NCI-H2171 treated with DMSO at 0.1 percent for 48 hours (cell line): ENCODE measurements around the gene FCMR.
A peak's percentile ranks its signal among the peaks of the same experiment; 100 is the strongest.
"Not testable (repeated sequence)": the region's sequence is repeated elsewhere in the genome, so short reads cannot be mapped to it uniquely, and the experiment has no call there.

Experiments used
- DNase-seq: peaks from one replicate; lab custom pipeline; 2025; lab: John Stamatoyannopoulos, UW

Gene FCMR

GRCh38 chr1:206875752-206876377, 45.9 kb downstream of the FCMR start:
- DNase-seq = no peak

GRCh38 chr1:206873603-206874188, 48.0 kb downstream of the FCMR start:
- DNase-seq = no peak

DNA sequence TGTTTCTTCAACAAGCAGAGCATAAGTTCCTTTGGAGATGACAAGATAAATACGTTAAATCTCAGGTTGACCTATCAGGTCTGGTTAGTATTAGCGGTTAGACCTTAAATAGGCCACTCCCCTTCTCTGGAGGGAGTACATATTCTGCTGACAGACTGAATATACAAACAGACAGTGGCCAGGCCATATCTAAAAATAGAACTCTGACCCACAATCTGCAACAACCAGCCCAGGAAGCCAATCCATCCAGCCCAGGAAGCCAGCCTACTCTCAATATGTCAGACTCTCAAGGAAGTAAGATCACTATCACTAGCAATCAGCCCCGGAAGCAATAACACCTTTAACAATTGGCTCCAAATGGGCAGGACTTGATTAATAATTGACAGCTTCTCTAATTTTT, 49.6 kb downstream of the FCMR start:
- DNase-seq = no peak

DNA sequence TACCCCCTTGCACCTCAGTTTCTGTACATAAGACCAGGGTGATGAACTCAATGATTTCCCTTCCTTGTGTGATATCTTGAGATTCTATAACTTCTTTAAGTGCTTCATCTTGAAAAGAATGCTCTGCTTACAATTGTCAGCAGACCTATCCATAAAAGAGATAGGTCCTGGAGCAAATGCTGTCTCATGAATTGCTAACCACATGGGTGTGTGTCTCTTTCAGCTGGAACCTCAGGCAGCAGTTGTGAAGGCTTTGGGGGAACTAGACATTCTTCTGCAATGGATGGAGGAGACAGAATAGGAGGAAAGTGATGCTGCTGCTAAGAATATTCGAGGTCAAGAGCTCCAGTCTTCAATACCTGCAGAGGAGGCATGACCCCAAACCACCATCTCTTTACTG, 53.5 kb downstream of the FCMR start:
- DNase-seq = no peak

- no peak for DNase-seq
Measured at GRCh38 chr1:206867716-206868115, 54.0 kb downstream of the FCMR start.

- DNase-seq = no peak
Measured at GRCh38 chr1:206867239-206867638, 54.5 kb downstream of the FCMR start.

DNA sequence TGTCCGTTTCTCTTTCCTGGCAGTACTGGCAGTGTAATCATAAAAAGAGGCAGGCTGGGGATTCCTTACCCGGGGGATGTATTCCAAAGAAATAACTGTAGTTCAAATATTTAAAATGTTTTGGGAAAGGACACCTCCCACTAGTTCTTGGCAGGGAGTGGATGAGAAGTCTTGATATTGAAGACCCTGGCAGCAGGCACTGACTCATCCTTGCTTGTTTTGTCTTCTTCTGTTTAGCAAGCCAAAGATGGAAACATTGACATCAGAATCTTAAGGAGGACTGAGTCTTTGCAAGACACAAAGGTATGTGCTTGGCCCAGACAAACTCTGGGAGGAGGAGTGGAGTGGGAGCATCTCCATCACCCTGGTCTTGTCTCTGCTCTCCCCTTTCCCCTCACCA, 55.7 kb downstream of the FCMR start:
- DNase-seq = no peak

GRCh38 chr1:206864939-206865671, 56.6 kb downstream of the FCMR start, which contains the start of gene IL20:
IL20 (plus strand) TSS chr1:206865623; CDS start chr1:206865853, 230 bp downstream.
- peak; percentile 38 for DNase-seq

- DNase-seq = no peak
Measured at GRCh38 chr1:206863266-206863665, 58.5 kb downstream of the FCMR start.

GRCh38 chr1:206860165-206860564, 61.6 kb downstream of the FCMR start:
- no peak for DNase-seq

DNA sequence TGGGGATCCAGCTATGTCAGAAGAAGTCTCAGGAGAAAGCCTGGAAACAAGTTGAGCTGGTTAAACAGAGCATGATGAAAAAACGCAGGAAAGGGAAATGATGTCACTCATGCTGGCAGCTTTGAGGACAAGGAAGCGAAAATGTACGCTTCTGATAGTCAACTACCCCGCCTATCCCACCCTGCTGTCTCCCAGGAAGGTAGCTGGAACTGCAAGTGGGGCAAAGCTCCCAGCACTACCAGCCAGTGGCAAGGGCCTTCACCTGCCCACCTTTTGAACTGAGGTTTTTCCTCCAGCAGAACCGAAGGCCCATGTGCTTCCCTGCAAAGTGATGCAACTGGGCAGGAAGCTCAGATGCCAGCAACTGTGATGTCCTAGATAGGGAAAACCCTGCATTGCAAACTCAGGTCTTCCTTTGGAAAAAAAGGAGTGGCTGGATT, 62.6 kb downstream of the FCMR start:
- no peak for DNase-seq

DNA sequence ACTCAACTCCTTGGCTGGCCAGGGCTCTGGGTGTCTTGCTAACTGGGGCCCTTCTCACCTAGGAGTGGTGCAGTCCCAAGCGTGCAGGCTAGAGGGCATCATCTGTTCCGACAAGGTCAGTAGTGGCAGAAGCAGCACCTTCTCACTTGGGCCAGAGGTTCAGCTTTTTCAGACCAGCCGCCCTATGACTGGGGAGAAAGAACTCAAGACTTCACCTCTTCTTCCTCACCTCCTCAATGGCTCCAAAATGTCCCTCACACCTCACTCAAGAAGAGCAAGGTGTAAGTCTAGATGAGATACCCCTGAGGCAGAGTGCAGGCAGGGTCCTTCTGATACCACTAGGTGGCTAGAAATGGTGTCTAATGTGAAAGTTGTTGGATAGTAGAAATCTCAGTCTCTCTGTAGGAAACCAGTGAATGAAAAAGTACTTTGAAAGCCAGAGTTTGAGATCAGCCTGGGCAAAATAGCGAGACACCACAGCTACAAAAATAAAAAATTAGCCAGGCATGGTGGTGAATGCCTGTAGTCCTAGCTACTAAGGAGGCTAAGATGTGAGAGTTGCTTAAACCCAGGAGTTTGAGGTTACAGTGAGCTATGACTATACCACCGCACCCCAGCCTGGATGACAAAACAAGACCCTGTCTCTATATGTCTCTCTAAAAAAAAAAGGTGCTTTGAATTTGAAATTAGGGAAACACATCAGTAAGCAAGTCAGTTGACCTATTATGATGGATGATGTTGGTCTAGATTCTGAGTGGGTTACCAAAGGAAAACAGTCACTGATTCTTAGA, 64.9 kb downstream of the FCMR start:
- no peak for DNase-seq

DNA sequence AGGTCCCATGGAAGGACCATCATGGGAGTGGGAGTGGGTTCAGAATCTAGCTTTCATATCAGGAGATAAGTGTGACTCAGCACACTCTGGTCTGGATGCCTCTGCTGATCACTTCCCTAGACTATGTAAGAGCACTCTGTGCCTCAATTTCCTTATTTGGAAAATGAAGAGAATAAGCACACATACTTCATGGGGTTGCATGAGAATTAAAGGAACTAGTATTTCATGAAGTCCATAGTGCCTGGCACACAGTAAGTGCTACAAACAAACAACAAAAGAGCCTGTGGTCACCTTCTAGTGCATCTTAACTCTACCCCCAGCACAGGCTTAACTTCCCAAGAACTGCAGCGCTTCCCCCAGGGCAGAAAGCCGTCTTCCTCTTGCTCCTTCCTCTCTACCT, 65.9 kb downstream of the FCMR start:
- no peak for DNase-seq

DNA sequence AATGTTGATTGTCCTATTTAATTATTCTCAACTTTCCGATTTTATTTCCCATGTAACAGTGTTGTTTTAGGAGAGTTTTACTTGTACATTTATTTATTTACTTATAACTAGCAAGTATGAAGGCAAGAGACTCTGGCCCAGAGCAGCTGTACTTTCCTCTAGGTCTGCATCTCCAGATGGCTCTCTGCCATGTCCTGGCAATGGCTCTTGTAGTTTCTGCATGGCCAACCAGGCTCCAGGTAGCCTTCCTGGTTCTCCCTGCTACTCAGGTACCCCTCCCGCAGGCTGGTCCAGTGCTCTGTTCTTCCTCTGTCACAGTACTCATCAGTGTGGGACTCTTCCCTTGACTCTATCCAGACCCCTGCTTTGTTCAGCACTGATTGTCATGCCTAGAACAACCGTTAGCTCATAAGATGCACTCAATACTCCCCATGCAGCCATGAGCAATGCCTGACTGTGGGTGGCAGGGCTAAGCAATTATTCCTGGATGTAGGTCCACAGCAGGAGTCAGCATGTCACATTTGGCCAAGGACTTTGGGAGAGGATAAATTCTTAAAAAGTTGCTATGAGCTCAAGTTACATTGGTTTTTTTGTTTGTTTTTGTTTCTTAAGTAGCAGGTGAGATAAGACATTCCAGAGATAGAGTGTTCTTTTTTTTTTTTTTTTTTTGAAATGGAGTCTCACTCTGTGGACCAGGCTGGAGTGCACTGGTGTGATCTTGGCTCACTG, 67.2 kb downstream of the FCMR start:
- DNase-seq = peak; percentile 29

GRCh38 chr1:206853696-206854095, 68.0 kb downstream of the FCMR start:
- not testable (repeated sequence) for DNase-seq
